Measurements from ENCODE around the gene OLFM1. TPM values are rescaled to one million over a fixed set of nuclear protein-coding genes. Genes with fewer than 3 reads are reported as not detected.
"Not testable (repeated sequence)": the region's sequence is repeated elsewhere in the genome, so short reads cannot be mapped to it uniquely, and the experiment has no call there.

The OLFM1 gene
- total RNA-seq, 4 donors from 2014 or later = 18.7 to 46.1 (median 38.6) TPM

- Histone ChIP-seq H3K9me3 (peaks cover 0 to 8% (median 2%) of the 10 kb centered on the region in 4 donors), H3K27me3 (peaks cover 0 to 76% (median 0%) of the 10 kb centered on the region in 4 donors), H3K4me3 (no peak overlapping the region), H3K27ac (replicated peaks in 1 of 4) (no peak overlapping the region), H3K36me3 (no peaks in the 10 kb centered on the region), H3K4me1 (no peaks in the 10 kb centered on the region)
- no peak for DNase-seq (ENCODE audit: extremely low spot score)
- intact Hi-C loops (cut with DNase I) = no loop called here
- WGBS = 84% methylated on average over 5 of the region's 5 CpGs
- TF ChIP-seq, protein P1, sequence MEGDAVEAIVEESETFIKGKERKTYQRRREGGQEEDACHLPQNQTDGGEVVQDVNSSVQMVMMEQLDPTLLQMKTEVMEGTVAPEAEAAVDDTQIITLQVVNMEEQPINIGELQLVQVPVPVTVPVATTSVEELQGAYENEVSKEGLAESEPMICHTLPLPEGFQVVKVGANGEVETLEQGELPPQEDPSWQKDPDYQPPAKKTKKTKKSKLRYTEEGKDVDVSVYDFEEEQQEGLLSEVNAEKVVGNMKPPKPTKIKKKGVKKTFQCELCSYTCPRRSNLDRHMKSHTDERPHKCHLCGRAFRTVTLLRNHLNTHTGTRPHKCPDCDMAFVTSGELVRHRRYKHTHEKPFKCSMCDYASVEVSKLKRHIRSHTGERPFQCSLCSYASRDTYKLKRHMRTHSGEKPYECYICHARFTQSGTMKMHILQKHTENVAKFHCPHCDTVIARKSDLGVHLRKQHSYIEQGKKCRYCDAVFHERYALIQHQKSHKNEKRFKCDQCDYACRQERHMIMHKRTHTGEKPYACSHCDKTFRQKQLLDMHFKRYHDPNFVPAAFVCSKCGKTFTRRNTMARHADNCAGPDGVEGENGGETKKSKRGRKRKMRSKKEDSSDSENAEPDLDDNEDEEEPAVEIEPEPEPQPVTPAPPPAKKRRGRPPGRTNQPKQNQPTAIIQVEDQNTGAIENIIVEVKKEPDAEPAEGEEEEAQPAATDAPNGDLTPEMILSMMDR (IDR thresholded peaks at IDR 0.05) = no peak
- TF ChIP-seq POLR2AphosphoS5 (IDR thresholded peaks at IDR 0.05) (no peak), POLR2A (IDR thresholded peaks at IDR 0.05; ENCODE audit: low read depth) (no peak), EP300 (IDR thresholded peaks at IDR 0.05) (no peak)
Observed at GRCh38 chr9:135062254-135062653, 25.2 kb upstream of the OLFM1 start.

DNA sequence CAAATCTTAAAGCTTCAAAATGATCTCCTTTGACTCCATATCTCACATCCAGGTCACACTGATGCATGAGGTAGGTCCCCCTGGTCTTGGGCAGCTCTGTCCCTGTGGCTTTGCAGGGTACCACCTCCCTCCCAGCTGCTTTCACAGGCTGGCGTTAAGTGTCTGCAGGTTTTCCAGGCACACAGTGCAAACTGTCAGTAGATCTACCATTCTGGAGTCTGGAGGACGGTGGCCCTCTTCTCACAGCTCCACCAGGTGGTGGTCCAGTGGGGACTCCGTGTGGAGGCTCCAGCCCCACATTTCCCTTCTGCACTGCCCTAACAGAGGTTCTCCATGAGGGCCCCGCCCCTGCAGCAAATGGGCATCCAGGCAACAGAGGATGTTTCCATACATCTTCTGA lies 24.0 kb upstream of the OLFM1 start:
- H3K27ac ChIP-seq (replicated peaks in 1 of 4); DNase-seq (ENCODE audit: extremely low spot score); H3K36me3 ChIP-seq; intact Hi-C loops (cut with DNase I); H3K9me3 ChIP-seq; H3K4me3 ChIP-seq; H3K4me1 ChIP-seq: not testable (repeated sequence)
- WGBS = 72% methylated on average over 4 of the region's 4 CpGs
- H3K27me3 ChIP-seq = peaks cover 0 to 83% (median 6%) of the 10 kb centered on the region in 4 donors

GRCh38 chr9:135063888-135064287 lies 23.6 kb upstream of the OLFM1 start:
- intact Hi-C loops (cut with DNase I); H3K4me3 ChIP-seq; DNase-seq (ENCODE audit: extremely low spot score); H3K36me3 ChIP-seq; H3K4me1 ChIP-seq; H3K9me3 ChIP-seq; H3K27ac ChIP-seq (replicated peaks in 1 of 4): not testable (repeated sequence)
- 74% methylated on average over 4 of the region's 4 CpGs for WGBS
- peaks cover 0 to 84% (median 8%) of the 10 kb centered on the region in 4 donors for H3K27me3 ChIP-seq

- 81% methylated on average over 4 of the region's 4 CpGs for WGBS
- Histone ChIP-seq H3K4me3 (no peak overlapping the region), H3K36me3 (no peaks in the 10 kb centered on the region), H3K27ac (replicated peaks in 1 of 4) (no peak overlapping the region), H3K27me3 (peaks cover 0 to 97% (median 9%) of the 10 kb centered on the region in 4 donors), H3K4me1 (no peaks in the 10 kb centered on the region), H3K9me3 (peaks cover 0 to 8% (median 2%) of the 10 kb centered on the region in 4 donors)
- no peak for DNase-seq (ENCODE audit: extremely low spot score)
- intact Hi-C loops (cut with DNase I) = no loop called here
- TF ChIP-seq POLR2AphosphoS5 (IDR thresholded peaks at IDR 0.05) (no peak), POLR2A (IDR thresholded peaks at IDR 0.05; ENCODE audit: low read depth) (no peak), EP300 (IDR thresholded peaks at IDR 0.05) (no peak)
- TF ChIP-seq, protein P1 (IDR thresholded peaks at IDR 0.05) = no peak
Observed at GRCh38 chr9:135065151-135065550, 22.3 kb upstream of the OLFM1 start.

DNA sequence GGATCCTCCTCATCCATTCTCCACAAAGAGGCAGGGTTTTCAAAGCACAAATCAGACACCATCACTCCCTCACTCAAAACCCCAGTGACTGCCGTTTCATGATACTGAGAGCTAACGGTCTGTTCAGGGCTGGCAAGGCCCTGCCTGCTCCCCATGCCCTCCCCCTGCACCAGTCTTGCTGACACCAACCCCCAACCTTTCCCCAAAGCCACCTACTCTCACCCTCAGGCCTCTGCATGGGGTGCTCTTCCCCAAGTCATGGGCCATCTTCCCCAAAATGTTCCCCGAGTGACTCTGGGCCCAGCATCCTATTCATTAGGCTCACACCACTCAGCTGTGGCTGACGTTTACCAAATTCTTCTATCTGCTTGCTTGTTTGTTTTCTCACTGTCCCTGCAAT lies 21.7 kb upstream of the OLFM1 start:
- WGBS = 76% methylated on average over 4 of the region's 4 CpGs
- H3K27ac ChIP-seq (replicated peaks in 1 of 4) = no peak overlapping the region
- no peak for DNase-seq (ENCODE audit: extremely low spot score)
- H3K4me3 ChIP-seq = no peak overlapping the region
- no peaks in the 10 kb centered on the region for H3K36me3 ChIP-seq
- H3K27me3 ChIP-seq = peaks cover 0 to 97% (median 9%) of the 10 kb centered on the region in 4 donors
- no peaks in the 10 kb centered on the region for H3K4me1 ChIP-seq
- H3K9me3 ChIP-seq = peaks cover 0 to 8% (median 2%) of the 10 kb centered on the region in 4 donors
- no peak for TF ChIP-seq EP300 (IDR thresholded peaks at IDR 0.05)
- TF ChIP-seq POLR2A (IDR thresholded peaks at IDR 0.05; ENCODE audit: low read depth) = no peak
- TF ChIP-seq, protein P1 (IDR thresholded peaks at IDR 0.05) = no peak
- no peak for TF ChIP-seq POLR2AphosphoS5 (IDR thresholded peaks at IDR 0.05)
- intact Hi-C loops (cut with DNase I) = no loop called here

GRCh38 chr9:135066291-135066690 lies 21.2 kb upstream of the OLFM1 start:
- 72% methylated on average over 7 of the region's 7 CpGs for WGBS
- intact Hi-C loops (cut with DNase I) = no loop called here
- Histone ChIP-seq H3K9me3 (peaks cover 0 to 8% (median 2%) of the 10 kb centered on the region in 4 donors), H3K36me3 (no peaks in the 10 kb centered on the region), H3K27ac (replicated peaks in 1 of 4) (no peak overlapping the region), H3K4me3 (no peak overlapping the region), H3K27me3 (peaks cover 0 to 96% (median 9%) of the 10 kb centered on the region in 4 donors), H3K4me1 (no peaks in the 10 kb centered on the region)
- DNase-seq (ENCODE audit: extremely low spot score) = no peak
- TF ChIP-seq POLR2AphosphoS5 (IDR thresholded peaks at IDR 0.05) (no peak), EP300 (IDR thresholded peaks at IDR 0.05) (no peak), POLR2A (IDR thresholded peaks at IDR 0.05; ENCODE audit: low read depth) (no peak)
- TF ChIP-seq, protein P1 (IDR thresholded peaks at IDR 0.05) = no peak

Data from esophagus muscularis mucosa (tissue), 4 donors.